ENCODE data around the gene MTHFD2L.

MTHFD2L gene

DNA sequence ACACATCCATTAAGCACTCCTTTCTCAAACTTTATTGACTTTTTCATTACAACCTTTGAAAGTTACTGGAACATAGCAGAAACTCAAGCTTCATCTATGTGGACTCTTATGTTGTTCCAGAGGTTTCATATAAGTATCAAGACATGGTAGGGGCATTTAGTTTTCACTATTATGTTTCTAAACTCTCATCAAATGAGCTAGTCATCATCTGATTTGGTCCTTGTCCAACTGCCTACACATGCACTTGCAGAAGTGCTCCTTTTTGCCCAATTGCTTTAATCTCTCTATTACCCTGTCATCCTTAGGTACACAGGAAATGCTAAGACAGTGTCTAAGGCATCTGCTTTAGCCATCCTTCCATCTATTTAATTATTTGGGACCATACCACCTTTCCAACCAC is 108.2 kb downstream of the MTHFD2L start:
- Histone ChIP-seq H3K36me3 (ENCODE audit: control insufficient read depth in 2 of 2, insufficient read depth in 2 of 2, low read length in 2 of 2) (no peaks in the 10 kb centered on the region), H3K4me3 (ENCODE audit: low read length in 2 of 2) (no peak overlapping the region), H3K9me3 (ENCODE audit: control insufficient read depth in 2 of 2, low read length in 2 of 2) (no peaks in the 10 kb centered on the region), H3K9ac (ENCODE audit: low read depth in 1 of 2, low read length in 2 of 2) (no peak overlapping the region), H3K27ac (ENCODE audit: low read depth in 2 of 2, low read length in 2 of 2) (no peak overlapping the region), H3K4me1 (ENCODE audit: control insufficient read depth in 2 of 2, insufficient read depth in 2 of 2, low read length in 2 of 2) (no peaks in the 10 kb centered on the region), H3K27me3 (ENCODE audit: control insufficient read depth in 2 of 2, insufficient read depth in 2 of 2, low read length in 2 of 2) (no peaks in the 10 kb centered on the region)

DNA sequence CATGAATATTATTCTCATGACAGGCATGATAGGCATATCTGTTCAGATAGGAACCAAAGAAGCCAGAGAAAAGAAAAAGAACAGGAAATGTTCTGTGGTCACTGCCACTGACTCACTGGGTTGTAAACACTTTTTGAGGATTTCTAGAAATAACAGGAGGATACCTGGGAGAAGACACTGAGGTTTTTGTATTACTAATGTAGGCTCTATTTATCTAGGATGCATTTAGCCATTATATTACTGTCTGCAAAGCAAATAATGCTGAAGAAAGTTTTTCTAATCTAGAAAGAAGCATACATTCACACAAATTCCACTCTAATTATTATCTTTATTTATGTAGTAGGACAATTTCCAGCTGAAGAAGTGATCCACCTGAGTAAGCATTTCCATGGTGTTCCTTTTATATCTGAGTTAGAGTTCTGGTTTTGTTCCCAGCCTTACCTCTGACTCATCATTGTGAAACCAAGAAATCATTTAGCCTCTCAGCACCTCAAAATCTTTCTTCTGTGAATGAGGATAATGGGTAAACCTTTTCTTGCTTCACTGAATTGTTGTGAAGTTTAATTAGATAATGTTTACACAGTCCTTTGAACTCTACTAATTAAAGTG is 110.2 kb downstream of the MTHFD2L start:
- H3K27ac ChIP-seq (ENCODE audit: low read depth in 2 of 2, low read length in 2 of 2) = no peak overlapping the region
- no peak overlapping the region for H3K4me3 ChIP-seq (ENCODE audit: low read length in 2 of 2)
- H3K9me3 ChIP-seq (ENCODE audit: control insufficient read depth in 2 of 2, low read length in 2 of 2) = no peaks in the 10 kb centered on the region
- no peaks in the 10 kb centered on the region for H3K27me3 ChIP-seq (ENCODE audit: control insufficient read depth in 2 of 2, insufficient read depth in 2 of 2, low read length in 2 of 2)
- no peak overlapping the region for H3K9ac ChIP-seq (ENCODE audit: low read depth in 1 of 2, low read length in 2 of 2)
- H3K4me1 ChIP-seq (ENCODE audit: control insufficient read depth in 2 of 2, insufficient read depth in 2 of 2, low read length in 2 of 2) = no peaks in the 10 kb centered on the region
- H3K36me3 ChIP-seq (ENCODE audit: control insufficient read depth in 2 of 2, insufficient read depth in 2 of 2, low read length in 2 of 2) = no peaks in the 10 kb centered on the region

DNA sequence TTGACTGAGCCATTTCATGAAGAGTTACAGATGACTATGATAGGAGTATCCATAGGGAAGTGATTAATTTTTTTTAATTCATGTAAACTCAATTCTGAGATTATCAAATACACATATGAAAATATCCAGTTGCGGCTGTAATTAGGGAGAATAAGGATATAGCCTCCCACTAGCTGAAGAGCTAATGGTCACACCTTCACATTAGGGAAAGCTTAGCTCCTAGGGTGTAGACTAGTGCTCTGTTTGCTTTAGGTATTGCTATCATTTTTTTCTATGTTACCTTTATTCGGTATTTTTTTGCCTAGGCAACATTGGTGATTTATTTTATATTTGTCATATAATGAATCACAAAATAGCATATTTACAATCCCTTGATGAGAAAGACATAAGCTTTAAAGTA is 110.7 kb downstream of the MTHFD2L start:
- H3K9me3 ChIP-seq (ENCODE audit: control insufficient read depth in 2 of 2, low read length in 2 of 2) = no peaks in the 10 kb centered on the region
- no peaks in the 10 kb centered on the region for H3K36me3 ChIP-seq (ENCODE audit: control insufficient read depth in 2 of 2, insufficient read depth in 2 of 2, low read length in 2 of 2)
- H3K27ac ChIP-seq (ENCODE audit: low read depth in 2 of 2, low read length in 2 of 2) = no peak overlapping the region
- H3K4me1 ChIP-seq (ENCODE audit: control insufficient read depth in 2 of 2, insufficient read depth in 2 of 2, low read length in 2 of 2) = no peaks in the 10 kb centered on the region
- H3K9ac ChIP-seq (ENCODE audit: low read depth in 1 of 2, low read length in 2 of 2) = no peak overlapping the region
- no peak overlapping the region for H3K4me3 ChIP-seq (ENCODE audit: low read length in 2 of 2)
- H3K27me3 ChIP-seq (ENCODE audit: control insufficient read depth in 2 of 2, insufficient read depth in 2 of 2, low read length in 2 of 2) = no peaks in the 10 kb centered on the region

DNA sequence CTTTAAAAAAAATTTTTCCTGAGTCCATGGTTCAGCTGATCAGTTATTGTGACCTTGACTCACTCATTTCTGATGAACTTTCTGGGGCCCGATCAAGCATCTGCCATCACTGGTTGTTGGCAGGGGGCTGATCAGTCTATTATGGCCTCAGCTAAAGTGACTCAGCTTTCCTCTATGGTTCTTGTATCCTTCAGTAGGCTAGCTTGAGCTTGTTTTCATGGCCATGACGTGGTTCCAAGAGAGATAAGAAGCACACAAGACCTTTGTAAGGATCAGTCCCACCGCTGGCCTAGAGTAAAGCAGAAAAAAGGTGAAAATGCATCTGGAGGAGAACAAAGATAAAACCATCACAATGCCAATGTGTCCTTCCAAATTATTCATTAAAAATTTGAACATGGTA is 120.6 kb downstream of the MTHFD2L start:
- Histone ChIP-seq H3K9ac (ENCODE audit: low read depth in 1 of 2, low read length in 2 of 2) (no peak overlapping the region), H3K27ac (ENCODE audit: low read depth in 2 of 2, low read length in 2 of 2) (no peak overlapping the region), H3K4me3 (ENCODE audit: low read length in 2 of 2) (no peak overlapping the region), H3K27me3 (ENCODE audit: control insufficient read depth in 2 of 2, insufficient read depth in 2 of 2, low read length in 2 of 2) (no peaks in the 10 kb centered on the region), H3K4me1 (ENCODE audit: control insufficient read depth in 2 of 2, insufficient read depth in 2 of 2, low read length in 2 of 2) (no peaks in the 10 kb centered on the region), H3K9me3 (ENCODE audit: control insufficient read depth in 2 of 2, low read length in 2 of 2) (no peaks in the 10 kb centered on the region), H3K36me3 (ENCODE audit: control insufficient read depth in 2 of 2, insufficient read depth in 2 of 2, low read length in 2 of 2) (no peaks in the 10 kb centered on the region)

DNA sequence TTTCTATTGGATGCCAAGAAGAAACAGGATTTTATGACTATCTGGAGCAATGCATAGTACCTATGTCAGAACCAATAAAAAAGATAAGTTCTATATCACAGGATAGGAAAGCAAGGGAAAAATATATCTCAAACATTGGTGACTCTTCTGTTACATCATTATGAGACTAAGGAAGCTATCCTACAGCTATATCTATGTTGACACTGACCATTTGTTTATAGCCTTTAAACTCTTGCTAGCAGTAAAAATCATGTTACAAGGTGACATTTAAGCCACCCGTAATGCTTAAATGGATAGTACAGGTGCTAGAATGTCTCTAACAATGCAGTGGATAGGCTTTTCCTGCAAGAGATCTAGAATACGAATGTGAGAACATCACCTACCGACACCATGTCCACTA is 121.8 kb downstream of the MTHFD2L start:
- no peaks in the 10 kb centered on the region for H3K9me3 ChIP-seq (ENCODE audit: control insufficient read depth in 2 of 2, low read length in 2 of 2)
- no peaks in the 10 kb centered on the region for H3K4me1 ChIP-seq (ENCODE audit: control insufficient read depth in 2 of 2, insufficient read depth in 2 of 2, low read length in 2 of 2)
- H3K9ac ChIP-seq (ENCODE audit: low read depth in 1 of 2, low read length in 2 of 2) = no peak overlapping the region
- H3K27me3 ChIP-seq (ENCODE audit: control insufficient read depth in 2 of 2, insufficient read depth in 2 of 2, low read length in 2 of 2) = no peaks in the 10 kb centered on the region
- H3K4me3 ChIP-seq (ENCODE audit: low read length in 2 of 2) = no peak overlapping the region
- no peaks in the 10 kb centered on the region for H3K36me3 ChIP-seq (ENCODE audit: control insufficient read depth in 2 of 2, insufficient read depth in 2 of 2, low read length in 2 of 2)
- H3K27ac ChIP-seq (ENCODE audit: low read depth in 2 of 2, low read length in 2 of 2) = no peak overlapping the region

DNA sequence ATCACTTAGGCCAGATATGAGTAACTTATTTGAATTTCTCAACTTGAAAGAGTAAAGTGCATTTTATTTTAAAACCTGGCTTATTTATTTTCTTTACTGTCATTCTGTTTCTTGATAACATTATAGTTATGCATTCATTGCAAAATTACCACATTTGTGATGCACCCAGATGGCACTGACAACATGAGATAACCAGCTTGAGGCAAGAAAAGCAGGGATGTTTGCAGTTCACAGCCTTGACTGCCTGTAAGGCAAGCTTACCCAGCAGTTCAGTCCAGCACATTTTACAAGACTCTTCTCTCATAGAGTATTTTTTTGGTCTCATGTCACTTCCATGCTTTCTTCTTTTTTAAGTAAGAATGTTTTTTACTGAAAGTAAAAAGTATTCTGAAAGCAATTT is 125.0 kb downstream of the MTHFD2L start:
- Histone ChIP-seq H3K27ac (ENCODE audit: low read depth in 2 of 2, low read length in 2 of 2) (no peak overlapping the region), H3K4me3 (ENCODE audit: low read length in 2 of 2) (no peak overlapping the region), H3K4me1 (ENCODE audit: control insufficient read depth in 2 of 2, insufficient read depth in 2 of 2, low read length in 2 of 2) (no peaks in the 10 kb centered on the region), H3K9ac (ENCODE audit: low read depth in 1 of 2, low read length in 2 of 2) (no peak overlapping the region), H3K27me3 (ENCODE audit: control insufficient read depth in 2 of 2, insufficient read depth in 2 of 2, low read length in 2 of 2) (no peaks in the 10 kb centered on the region), H3K36me3 (ENCODE audit: control insufficient read depth in 2 of 2, insufficient read depth in 2 of 2, low read length in 2 of 2) (no peaks in the 10 kb centered on the region), H3K9me3 (ENCODE audit: control insufficient read depth in 2 of 2, low read length in 2 of 2) (no peaks in the 10 kb centered on the region)

DNA sequence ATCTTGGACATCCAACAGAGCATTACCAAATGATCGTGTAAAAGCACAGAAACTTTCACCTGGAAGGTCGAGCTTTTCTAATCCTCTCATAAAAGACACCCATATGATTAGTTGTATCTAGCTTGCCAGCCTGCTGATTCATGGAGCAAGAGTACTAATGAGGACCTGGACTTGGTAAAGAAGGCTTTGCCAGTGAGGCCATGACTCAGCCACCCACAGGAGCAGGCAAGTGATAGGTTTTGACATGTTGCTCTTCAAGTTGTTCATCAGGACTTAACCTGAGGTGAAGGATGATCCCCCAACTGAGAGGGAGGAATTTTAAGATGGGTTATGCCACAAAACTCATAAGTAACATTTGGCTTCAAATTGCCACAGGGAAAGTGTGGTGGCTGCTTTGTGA is 125.7 kb downstream of the MTHFD2L start:
- no peak overlapping the region for H3K4me3 ChIP-seq (ENCODE audit: low read length in 2 of 2)
- H3K27me3 ChIP-seq (ENCODE audit: control insufficient read depth in 2 of 2, insufficient read depth in 2 of 2, low read length in 2 of 2) = no peaks in the 10 kb centered on the region
- H3K36me3 ChIP-seq (ENCODE audit: control insufficient read depth in 2 of 2, insufficient read depth in 2 of 2, low read length in 2 of 2) = no peaks in the 10 kb centered on the region
- H3K9ac ChIP-seq (ENCODE audit: low read depth in 1 of 2, low read length in 2 of 2) = no peak overlapping the region
- no peaks in the 10 kb centered on the region for H3K4me1 ChIP-seq (ENCODE audit: control insufficient read depth in 2 of 2, insufficient read depth in 2 of 2, low read length in 2 of 2)
- no peak overlapping the region for H3K27ac ChIP-seq (ENCODE audit: low read depth in 2 of 2, low read length in 2 of 2)
- no peaks in the 10 kb centered on the region for H3K9me3 ChIP-seq (ENCODE audit: control insufficient read depth in 2 of 2, low read length in 2 of 2)

DNA sequence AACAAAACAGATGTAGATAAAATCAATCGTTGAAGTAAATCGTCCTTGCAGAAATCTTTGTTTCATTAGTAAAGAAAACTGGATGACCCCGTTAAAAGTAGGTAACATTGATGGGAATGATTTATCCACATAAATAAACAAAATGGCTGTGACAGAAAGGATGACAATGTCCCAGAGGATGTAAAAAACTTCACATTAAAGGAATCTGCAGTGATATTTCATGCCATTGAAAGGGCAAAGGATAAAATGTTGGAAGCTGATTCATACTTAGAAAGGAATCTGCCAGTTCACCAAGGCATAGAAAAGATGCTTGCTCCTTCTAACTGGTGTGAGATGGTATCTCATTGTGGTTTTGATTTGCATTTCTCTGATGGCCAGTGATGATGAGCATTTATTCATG is 126.1 kb downstream of the MTHFD2L start:
- Histone ChIP-seq H3K27me3 (ENCODE audit: control insufficient read depth in 2 of 2, insufficient read depth in 2 of 2, low read length in 2 of 2) (no peaks in the 10 kb centered on the region), H3K27ac (ENCODE audit: low read depth in 2 of 2, low read length in 2 of 2) (no peak overlapping the region), H3K9ac (ENCODE audit: low read depth in 1 of 2, low read length in 2 of 2) (no peak overlapping the region), H3K36me3 (ENCODE audit: control insufficient read depth in 2 of 2, insufficient read depth in 2 of 2, low read length in 2 of 2) (no peaks in the 10 kb centered on the region), H3K9me3 (ENCODE audit: control insufficient read depth in 2 of 2, low read length in 2 of 2) (no peaks in the 10 kb centered on the region), H3K4me1 (ENCODE audit: control insufficient read depth in 2 of 2, insufficient read depth in 2 of 2, low read length in 2 of 2) (no peaks in the 10 kb centered on the region), H3K4me3 (ENCODE audit: low read length in 2 of 2) (no peak overlapping the region)

DNA sequence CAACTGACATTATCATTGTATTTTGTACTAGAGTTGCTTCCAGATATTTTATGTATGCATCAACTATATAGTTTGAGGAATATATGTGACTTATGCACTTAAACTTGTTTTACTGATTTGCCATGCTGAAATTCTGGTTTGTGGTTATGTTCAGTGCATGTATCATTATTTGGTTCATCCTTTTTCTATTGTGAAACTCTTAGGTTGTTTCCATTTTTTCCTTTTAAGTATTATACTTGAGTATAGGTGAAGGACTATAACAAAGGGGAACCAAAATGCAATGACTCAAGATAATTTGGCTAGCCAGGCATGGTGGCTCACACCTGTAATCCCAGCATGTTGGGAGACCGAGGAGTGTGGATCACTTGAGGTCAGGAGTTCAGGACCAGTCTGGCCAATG is 129.2 kb downstream of the MTHFD2L start:
- no peak overlapping the region for H3K27ac ChIP-seq (ENCODE audit: low read depth in 2 of 2, low read length in 2 of 2)
- H3K9me3 ChIP-seq (ENCODE audit: control insufficient read depth in 2 of 2, low read length in 2 of 2) = no peaks in the 10 kb centered on the region
- H3K9ac ChIP-seq (ENCODE audit: low read depth in 1 of 2, low read length in 2 of 2) = no peak overlapping the region
- H3K36me3 ChIP-seq (ENCODE audit: control insufficient read depth in 2 of 2, insufficient read depth in 2 of 2, low read length in 2 of 2) = no peaks in the 10 kb centered on the region
- no peaks in the 10 kb centered on the region for H3K4me1 ChIP-seq (ENCODE audit: control insufficient read depth in 2 of 2, insufficient read depth in 2 of 2, low read length in 2 of 2)
- no peaks in the 10 kb centered on the region for H3K27me3 ChIP-seq (ENCODE audit: control insufficient read depth in 2 of 2, insufficient read depth in 2 of 2, low read length in 2 of 2)
- no peak overlapping the region for H3K4me3 ChIP-seq (ENCODE audit: low read length in 2 of 2)

DNA sequence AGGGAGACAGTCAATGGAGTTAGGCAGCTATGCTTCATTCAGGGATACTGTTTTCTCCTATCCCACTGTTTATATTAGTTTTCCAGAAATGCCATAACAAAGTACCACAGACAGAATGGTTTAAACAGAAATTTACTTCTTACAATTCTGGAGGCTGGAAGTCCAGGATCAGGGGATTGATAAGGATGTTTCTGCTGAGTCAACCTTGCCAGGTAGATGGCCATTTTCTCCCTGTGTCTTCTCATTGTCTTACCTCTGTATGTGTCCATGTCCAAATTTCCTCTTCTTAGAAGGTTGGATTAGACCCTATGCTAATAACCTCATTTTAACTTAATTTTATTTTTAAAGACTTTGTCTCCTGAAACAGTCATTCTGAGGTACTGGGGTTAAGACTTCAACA is 129.9 kb downstream of the MTHFD2L start:
- Histone ChIP-seq H3K9ac (ENCODE audit: low read depth in 1 of 2, low read length in 2 of 2) (no peak overlapping the region), H3K4me1 (ENCODE audit: control insufficient read depth in 2 of 2, insufficient read depth in 2 of 2, low read length in 2 of 2) (no peaks in the 10 kb centered on the region), H3K9me3 (ENCODE audit: control insufficient read depth in 2 of 2, low read length in 2 of 2) (no peaks in the 10 kb centered on the region), H3K4me3 (ENCODE audit: low read length in 2 of 2) (no peak overlapping the region), H3K36me3 (ENCODE audit: control insufficient read depth in 2 of 2, insufficient read depth in 2 of 2, low read length in 2 of 2) (no peaks in the 10 kb centered on the region), H3K27me3 (ENCODE audit: control insufficient read depth in 2 of 2, insufficient read depth in 2 of 2, low read length in 2 of 2) (no peaks in the 10 kb centered on the region), H3K27ac (ENCODE audit: low read depth in 2 of 2, low read length in 2 of 2) (no peak overlapping the region)

DNA sequence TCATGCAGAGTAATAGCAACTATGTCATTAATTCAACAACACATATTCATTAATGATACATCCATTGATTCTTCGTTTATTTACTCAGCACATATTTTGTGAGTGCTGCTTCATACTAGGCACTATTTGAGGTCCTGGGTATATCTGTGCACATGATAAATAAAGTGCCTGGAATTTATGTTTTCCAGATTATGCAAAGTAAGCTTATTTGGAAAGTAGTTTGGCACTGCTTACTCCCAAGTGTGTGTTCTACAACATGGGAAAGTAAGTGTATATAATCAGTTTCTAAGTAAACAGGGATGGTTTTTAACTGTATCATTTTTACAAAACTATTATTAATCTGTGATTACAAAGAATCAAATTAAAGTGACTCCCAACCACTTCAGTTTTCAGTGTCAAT is 133.6 kb downstream of the MTHFD2L start:
- H3K9me3 ChIP-seq (ENCODE audit: control insufficient read depth in 2 of 2, low read length in 2 of 2) = no peaks in the 10 kb centered on the region
- H3K27ac ChIP-seq (ENCODE audit: low read depth in 2 of 2, low read length in 2 of 2) = no peak overlapping the region
- no peak overlapping the region for H3K4me3 ChIP-seq (ENCODE audit: low read length in 2 of 2)

More for the DNA sequence above, 133.6 kb downstream of the MTHFD2L start:
- Histone ChIP-seq H3K4me1 (ENCODE audit: control insufficient read depth in 2 of 2, insufficient read depth in 2 of 2, low read length in 2 of 2) (no peaks in the 10 kb centered on the region), H3K36me3 (ENCODE audit: control insufficient read depth in 2 of 2, insufficient read depth in 2 of 2, low read length in 2 of 2) (no peaks in the 10 kb centered on the region), H3K27me3 (ENCODE audit: control insufficient read depth in 2 of 2, insufficient read depth in 2 of 2, low read length in 2 of 2) (no peaks in the 10 kb centered on the region), H3K9ac (ENCODE audit: low read depth in 1 of 2, low read length in 2 of 2) (no peak overlapping the region)

Data from mucosa of rectum (tissue), 2 donors.